Measurements from ENCODE around the gene FOXP3.

DNA sequence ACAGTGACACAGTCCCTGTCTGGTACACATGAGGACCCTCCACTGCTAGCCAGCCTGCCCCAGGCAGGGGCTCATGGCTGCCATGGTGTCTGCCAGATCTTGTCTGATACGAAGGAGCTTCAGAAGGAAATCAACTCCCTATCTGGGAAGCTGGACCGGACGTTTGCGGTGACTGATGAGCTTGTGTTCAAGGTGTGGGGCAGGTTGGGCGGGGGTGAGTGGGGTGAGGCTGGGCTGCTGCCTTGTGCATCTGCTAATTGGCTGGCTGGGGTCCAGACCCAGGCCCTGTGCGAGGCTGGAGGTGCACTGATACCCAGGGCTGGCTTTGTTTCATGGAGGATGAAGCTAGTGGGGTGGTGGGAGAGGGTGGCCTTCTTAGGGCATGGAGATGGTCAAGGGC is 15.4 kb downstream of the FOXP3 start:
- TF ChIP-seq, protein P1, sequence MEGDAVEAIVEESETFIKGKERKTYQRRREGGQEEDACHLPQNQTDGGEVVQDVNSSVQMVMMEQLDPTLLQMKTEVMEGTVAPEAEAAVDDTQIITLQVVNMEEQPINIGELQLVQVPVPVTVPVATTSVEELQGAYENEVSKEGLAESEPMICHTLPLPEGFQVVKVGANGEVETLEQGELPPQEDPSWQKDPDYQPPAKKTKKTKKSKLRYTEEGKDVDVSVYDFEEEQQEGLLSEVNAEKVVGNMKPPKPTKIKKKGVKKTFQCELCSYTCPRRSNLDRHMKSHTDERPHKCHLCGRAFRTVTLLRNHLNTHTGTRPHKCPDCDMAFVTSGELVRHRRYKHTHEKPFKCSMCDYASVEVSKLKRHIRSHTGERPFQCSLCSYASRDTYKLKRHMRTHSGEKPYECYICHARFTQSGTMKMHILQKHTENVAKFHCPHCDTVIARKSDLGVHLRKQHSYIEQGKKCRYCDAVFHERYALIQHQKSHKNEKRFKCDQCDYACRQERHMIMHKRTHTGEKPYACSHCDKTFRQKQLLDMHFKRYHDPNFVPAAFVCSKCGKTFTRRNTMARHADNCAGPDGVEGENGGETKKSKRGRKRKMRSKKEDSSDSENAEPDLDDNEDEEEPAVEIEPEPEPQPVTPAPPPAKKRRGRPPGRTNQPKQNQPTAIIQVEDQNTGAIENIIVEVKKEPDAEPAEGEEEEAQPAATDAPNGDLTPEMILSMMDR (IDR thresholded peaks at IDR 0.05; ENCODE audit: extremely low read depth in 1 of 2, insufficient read depth in 1 of 2, low read depth in 1 of 2, low read length in 2 of 2) = no peak
- no peak for TF ChIP-seq POLR2A (IDR thresholded peaks at IDR 0.05; ENCODE audit: low read depth, low read length)
- TF ChIP-seq POLR2AphosphoS5 (IDR thresholded peaks at IDR 0.05; ENCODE audit: insufficient read depth, low read depth, low read length) = no peak
- no peak for TF ChIP-seq MAX (IDR thresholded peaks at IDR 0.05; ENCODE audit: insufficient read depth, insufficient read length)
- no peak for TF ChIP-seq EZH2 (IDR thresholded peaks at IDR 0.05; ENCODE audit: borderline replicate concordance, low read depth, low read length, severe bottlenecking)
- no peak for TF ChIP-seq JUN (IDR thresholded peaks at IDR 0.05; ENCODE audit: borderline replicate concordance, insufficient read depth, insufficient read length, low read depth)
- no peak for TF ChIP-seq FOS (IDR thresholded peaks at IDR 0.05; ENCODE audit: borderline replicate concordance, insufficient read depth, low read length)
- TF ChIP-seq MYC (IDR thresholded peaks at IDR 0.05; ENCODE audit: low read depth, low read length) = no peak

All from endothelial cell of umbilical vein (primary cell).